GM18505 (cell line): ENCODE measurements around the gene KRT3.
"Not testable (repeated sequence)": the region's sequence is repeated elsewhere in the genome, so short reads cannot be mapped to it uniquely, and the experiment has no call there.

Experiments
- ATAC-seq: cut with Tn5 transposase; IDR thresholded peaks from one replicate; pipeline ENCODE4 v1.9.1; 2021; ENCODE audit not compliant: unreplicated experiment
- POLR2A ChIP-seq: IDR thresholded peaks from 4 replicates; pipeline ENCODE4 v1.6.1; 2011; ENCODE audit warnings: borderline replicate concordance; ENCODE audit not compliant: insufficient read depth, insufficient read length; ENCODE audit errors: extremely low read depth

Gene KRT3

GRCh38 chr12:52806169-52806811, 10.4 kb upstream of the KRT3 start:
- no peak for ATAC-seq
- no peak for TF ChIP-seq POLR2A

DNA sequence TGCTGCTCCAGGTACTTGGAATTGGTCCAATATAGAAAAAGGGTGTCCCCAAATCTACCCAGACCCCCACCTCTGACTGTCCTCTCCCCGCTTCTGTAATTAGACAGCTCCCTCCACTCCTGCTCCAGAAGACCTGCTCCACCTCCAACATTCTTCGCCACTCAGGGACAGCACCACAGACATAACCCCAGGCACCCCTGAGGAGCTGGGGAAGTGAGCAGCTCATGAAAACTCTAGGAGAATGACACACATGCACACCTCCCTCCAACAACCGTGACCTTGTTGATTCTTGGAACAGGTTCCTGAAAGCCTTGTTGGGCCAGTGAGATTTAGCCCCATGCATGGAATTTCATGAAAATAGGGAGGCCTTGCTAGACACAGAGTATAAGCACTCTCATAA, 9.8 kb upstream of the KRT3 start:
- no peak for ATAC-seq
- no peak for TF ChIP-seq POLR2A

- no peak for TF ChIP-seq POLR2A
- no peak for ATAC-seq
These were observed 9.1 kb upstream of the KRT3 start for GRCh38 chr12:52805000-52805399.

- no peak for ATAC-seq
- no peak for TF ChIP-seq POLR2A
These were observed 6.5 kb upstream of the KRT3 start for GRCh38 chr12:52802442-52802841.

DNA sequence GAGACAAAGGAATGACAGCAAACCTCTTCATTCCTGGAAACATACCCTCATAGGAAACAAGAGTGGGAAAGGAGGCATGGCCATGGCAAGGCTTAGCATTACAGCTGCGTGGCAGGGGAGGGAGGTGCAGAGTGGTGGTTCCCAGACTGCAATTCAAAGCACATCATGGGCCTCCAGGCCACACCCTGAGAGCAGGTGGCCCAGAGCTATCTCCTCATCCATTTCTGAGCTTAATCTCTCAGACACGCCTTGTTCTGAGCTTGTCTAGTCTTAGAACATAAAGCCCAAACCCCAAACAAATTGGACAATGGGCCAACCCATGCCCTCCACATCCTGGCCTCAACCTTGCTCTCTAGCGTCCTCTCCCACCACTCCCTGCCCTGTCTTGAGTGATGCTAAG, 5.9 kb upstream of the KRT3 start:
- no peak for ATAC-seq
- TF ChIP-seq POLR2A: no peak

GRCh38 chr12:52800259-52800917, 4.5 kb upstream of the KRT3 start:
- ATAC-seq: no peak
- no peak for TF ChIP-seq POLR2A

- ATAC-seq: no peak
- TF ChIP-seq POLR2A: no peak
These were observed 3.7 kb upstream of the KRT3 start for GRCh38 chr12:52799505-52800211.

DNA sequence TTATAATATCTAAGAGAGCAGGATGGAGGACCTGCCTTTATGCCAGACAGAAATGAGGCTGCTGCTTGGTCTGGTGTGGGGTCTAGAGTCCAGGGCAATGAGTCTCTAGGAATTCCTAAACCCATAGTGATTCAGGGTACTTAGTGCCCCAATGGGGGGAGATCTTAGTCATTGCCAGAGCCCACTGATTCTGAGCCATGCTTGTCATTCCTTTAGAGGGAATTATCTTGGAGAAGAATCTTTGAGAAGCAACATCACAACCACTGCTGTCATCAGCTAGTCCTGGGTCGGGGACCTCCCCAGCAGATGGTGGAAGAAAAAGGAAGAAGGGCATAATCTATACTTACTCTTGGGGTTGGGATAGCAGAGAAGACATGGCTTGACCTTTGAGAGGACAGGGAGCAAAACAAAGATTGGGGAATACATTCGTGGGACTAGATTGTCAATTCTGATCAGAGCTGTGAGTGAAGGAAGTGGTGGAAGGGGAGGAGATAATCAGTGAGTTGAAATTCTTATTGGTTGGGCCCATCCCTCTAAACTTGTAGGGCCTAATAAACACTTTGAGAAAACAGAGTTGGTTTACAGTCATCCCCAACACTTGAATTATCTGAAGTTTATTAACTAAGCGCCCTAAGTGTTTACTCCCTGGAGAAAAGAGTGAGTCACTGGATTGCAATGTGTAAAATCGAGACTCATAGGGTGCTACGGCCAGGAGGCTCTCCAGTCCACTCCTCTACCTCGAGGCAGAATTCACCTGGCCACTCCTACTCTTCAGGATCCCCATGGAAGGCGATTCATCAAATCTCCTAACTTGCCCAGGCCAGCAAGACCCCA, 3.0 kb upstream of the KRT3 start:
- TF ChIP-seq POLR2A: no peak
- no peak for ATAC-seq

- no peak for ATAC-seq
- no peak for TF ChIP-seq POLR2A
These were observed 2.2 kb upstream of the KRT3 start for GRCh38 chr12:52798003-52798670.

- ATAC-seq: no peak
- no peak for TF ChIP-seq POLR2A
These were observed 1.6 kb upstream of the KRT3 start for GRCh38 chr12:52797529-52797894.

DNA sequence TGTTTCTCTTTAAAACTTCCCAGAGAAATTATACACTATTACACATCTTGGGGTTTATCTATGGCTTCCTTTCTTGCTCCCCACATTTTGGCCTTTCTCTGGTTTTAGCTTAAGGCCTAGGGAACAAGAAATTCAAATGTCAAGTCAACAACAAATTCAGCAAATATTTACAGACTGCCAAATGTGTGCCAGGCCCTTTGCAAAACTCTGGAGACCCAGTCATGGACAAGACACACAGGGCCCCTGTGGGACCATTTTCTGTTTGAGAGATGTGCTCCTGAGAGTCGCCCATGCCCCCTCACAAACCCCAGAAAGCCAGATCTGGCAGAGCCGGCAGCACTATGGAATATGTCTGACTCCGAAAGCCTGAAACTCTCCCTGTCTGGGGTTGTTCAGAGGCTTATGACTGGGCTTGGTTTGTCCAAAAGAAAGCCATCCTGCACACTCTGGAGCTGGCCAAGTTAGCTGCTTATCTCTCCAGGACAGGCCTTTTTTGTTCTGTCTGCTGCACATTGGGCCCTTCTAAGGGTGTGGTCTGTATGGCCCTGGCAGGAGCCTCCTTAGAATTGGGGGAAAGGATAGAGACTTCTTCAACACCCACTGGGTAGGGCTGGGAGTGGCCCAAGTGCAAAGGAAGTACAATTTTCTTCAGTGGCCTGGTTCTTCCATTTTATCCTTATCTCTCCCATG, 1.1 kb upstream of the KRT3 start:
- ATAC-seq: no peak
- TF ChIP-seq POLR2A: no peak

GRCh38 chr12:52796429-52796794, 495 bp upstream of the KRT3 start:
- ATAC-seq: no peak
- no peak for TF ChIP-seq POLR2A

GRCh38 chr12:52795332-52795674, 614 bp downstream of the KRT3 start:
- not testable (repeated sequence) for ATAC-seq
